OCI-LY7 (cell line): Measurements from ENCODE around the gene ZNF778. TPM values are rescaled to one million over a fixed set of nuclear protein-coding genes. Genes with fewer than 3 reads are reported as not detected.

ENCODE experiments used
- BruUV-seq: library from RNA; stranded (reverse); fragments of 400-500 nt; replicated peaks from 2 replicates; lab custom pipeline; 2021; lab: Mats Ljungman, UMichigan
- CTCF ChIA-PET: fragments of 300-600 bp; sonication (Branson Sonifier 250); formaldehyde crosslinking; loops from one replicate; lab custom pipeline; 2022; ENCODE audit warnings: antibody characterized with exemption; ENCODE audit not compliant: unreplicated experiment; lab: Charles Lee
- POLR2A ChIA-PET: fragments of 300-600 bp; sonication (Branson Sonifier 250); formaldehyde crosslinking; loops from one replicate; lab custom pipeline; 2022; ENCODE audit warnings: antibody characterized with exemption; lab: Charles Lee
- DNase-seq: peaks from one replicate; pipeline ENCODE4 v3.0.0-alpha.2; 2015; ENCODE audit warnings: low spot score
- H2AFZ ChIP-seq: fragments of 200-600 bp; sonication (generic), shearing (Covaris generic); 2 replicates; pipeline ENCODE4 v1.6.1; 2014; ENCODE audit warnings: mild to moderate bottlenecking, antibody characterized with exemption, low read length, moderate library complexity
- H3K27ac ChIP-seq: fragments of 200-600 bp; sonication (generic); 2 replicates; pipeline ENCODE4 v1.5.1; 2014; ENCODE audit warnings: mixed run types, low read depth, mild to moderate bottlenecking, moderate library complexity, low read length, inconsistent platforms; ENCODE audit not compliant: poor library complexity, severe bottlenecking
- H3K36me3 ChIP-seq: fragments of 200-600 bp; sonication (generic); 2 replicates; pipeline ENCODE4 v1.6.1; 2014; ENCODE audit warnings: mild to moderate bottlenecking, antibody characterized with exemption, low read length, moderate library complexity, mixed read lengths; ENCODE audit not compliant: insufficient read depth
- H3K4me1 ChIP-seq: fragments of 200-600 bp; sonication (generic); 2 replicates; pipeline ENCODE4 v1.5.1; 2014; ENCODE audit warnings: mild to moderate bottlenecking, low read length; ENCODE audit not compliant: insufficient read depth, poor library complexity, severe bottlenecking
- H3K4me2 ChIP-seq: fragments of 200-600 bp; sonication (generic); 2 replicates; pipeline ENCODE4 v1.6.1; 2014; ENCODE audit warnings: mild to moderate bottlenecking, low read length
- H3K4me3 ChIP-seq: fragments of 200-600 bp; sonication (generic); 2 replicates; pipeline ENCODE4 v1.5.1; 2014; ENCODE audit warnings: mild to moderate bottlenecking, low read depth, low read length; ENCODE audit not compliant: poor library complexity, severe bottlenecking
- H3K79me2 ChIP-seq: fragments of 200-600 bp; sonication (generic); 2 replicates; pipeline ENCODE4 v1.6.1; 2016; ENCODE audit warnings: low read depth, mild to moderate bottlenecking, low read length, moderate library complexity, mixed read lengths; ENCODE audit not compliant: insufficient read depth
- H3K9me2 ChIP-seq: fragments of 200-600 bp; sonication (generic); 2 replicates; pipeline ENCODE4 v1.6.1; 2016; ENCODE audit warnings: mild to moderate bottlenecking, low read length, mixed read lengths; ENCODE audit not compliant: insufficient read depth
- H3K9me3 ChIP-seq: fragments of 200-600 bp; sonication (generic); 2 replicates; pipeline ENCODE4 v1.6.1; 2014; ENCODE audit warnings: mild to moderate bottlenecking, mixed run types, low read length, mixed read lengths
- H4K20me1 ChIP-seq: fragments of 200-600 bp; sonication (generic); 2 replicates; pipeline ENCODE4 v1.6.1; 2014; ENCODE audit warnings: mild to moderate bottlenecking, antibody characterized with exemption, low read length, moderate library complexity, mixed read lengths; ENCODE audit not compliant: insufficient read depth
- EZH2phosphoT487 ChIP-seq: fragments of 200-600 bp; sonication (generic); IDR thresholded peaks from 2 replicates; pipeline ENCODE4 v1.6.1; 2018; ENCODE audit warnings: low read depth, borderline replicate concordance, mild to moderate bottlenecking, mixed run types, antibody characterized with exemption, low read length, moderate library complexity, mixed read lengths
- intact Hi-C: fragments of 100-400 bp; cut with micrococcal nuclease; formaldehyde crosslinking; loops from one replicate; pipeline ENCODE4 v1.10.0; 2022; ENCODE audit not compliant: unreplicated experiment
- total RNA-seq, 2 experiments: library from RNA; depleted of rRNA in 1 of 2; stranded (reverse); fragments of >200 nt in 1 of 2; shearing (Covaris generic) in 1 of 2; gene quantifications; 2 replicates each; pipeline ENCODE4 v1.2.3, GENCODE V29; 2014 to 2022
- TF ChIP-seq, protein P1 (sequence below): fragments of 200-600 bp; sonication (generic); conservative IDR thresholded peaks from 2 replicates; pipeline ENCODE4 v1.5.1; 2014; ENCODE audit warnings: mild to moderate bottlenecking, antibody characterized with exemption, low read length, moderate library complexity, mixed read lengths

ZNF778 gene
- total RNA-seq, 2 experiments from 2014 or later: 9.4 to 9.9 TPM

DNA sequence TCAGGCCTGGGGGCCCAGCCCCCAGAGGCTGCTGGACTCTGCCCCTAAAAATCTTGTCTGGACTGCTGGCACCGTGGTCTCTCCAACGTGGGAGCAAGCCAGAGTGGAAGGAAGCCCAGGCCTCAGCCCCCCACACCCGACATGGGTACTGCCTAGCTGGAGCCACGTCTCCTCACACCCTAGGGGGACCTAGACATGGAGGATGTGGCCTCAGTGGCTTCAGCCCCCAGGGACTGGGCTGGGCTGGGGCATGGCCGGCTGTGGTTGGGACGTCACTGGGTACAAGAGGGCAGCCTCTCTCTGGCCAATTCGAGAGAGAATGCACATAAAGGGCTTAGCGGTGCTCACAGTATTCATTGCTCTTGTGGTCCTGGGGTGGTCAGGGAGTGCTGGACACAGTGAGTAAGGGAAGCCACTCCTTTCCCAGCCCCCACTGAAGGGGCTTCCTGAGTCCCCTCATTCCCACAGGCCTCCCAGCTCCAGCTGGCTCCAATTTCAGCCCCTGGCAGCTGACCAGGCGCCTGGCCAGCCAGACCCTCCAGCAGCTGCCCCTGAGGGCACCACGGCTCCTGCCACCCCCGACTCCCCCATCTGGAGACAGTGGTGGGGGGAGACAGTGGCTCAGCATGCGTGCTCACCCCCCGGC lies 44.9 kb upstream of the ZNF778 start:
- DNase-seq: no peak
- BruUV-seq: no TSS peak
- Histone ChIP-seq H3K9me3 (no peaks in the 10 kb centered on the region), H3K4me2 (no peak overlapping the region), H3K4me1 (peaks cover 20% of the 10 kb centered on the region), H4K20me1 (no peaks in the 10 kb centered on the region), H3K27ac (no peak overlapping the region), H2AFZ (no peak overlapping the region), H3K79me2 (no peaks in the 10 kb centered on the region), H3K4me3 (no peak overlapping the region), H3K9me2 (no peaks in the 10 kb centered on the region), H3K36me3 (no peaks in the 10 kb centered on the region)
- no peak for TF ChIP-seq EZH2phosphoT487
- TF ChIP-seq, protein P1, sequence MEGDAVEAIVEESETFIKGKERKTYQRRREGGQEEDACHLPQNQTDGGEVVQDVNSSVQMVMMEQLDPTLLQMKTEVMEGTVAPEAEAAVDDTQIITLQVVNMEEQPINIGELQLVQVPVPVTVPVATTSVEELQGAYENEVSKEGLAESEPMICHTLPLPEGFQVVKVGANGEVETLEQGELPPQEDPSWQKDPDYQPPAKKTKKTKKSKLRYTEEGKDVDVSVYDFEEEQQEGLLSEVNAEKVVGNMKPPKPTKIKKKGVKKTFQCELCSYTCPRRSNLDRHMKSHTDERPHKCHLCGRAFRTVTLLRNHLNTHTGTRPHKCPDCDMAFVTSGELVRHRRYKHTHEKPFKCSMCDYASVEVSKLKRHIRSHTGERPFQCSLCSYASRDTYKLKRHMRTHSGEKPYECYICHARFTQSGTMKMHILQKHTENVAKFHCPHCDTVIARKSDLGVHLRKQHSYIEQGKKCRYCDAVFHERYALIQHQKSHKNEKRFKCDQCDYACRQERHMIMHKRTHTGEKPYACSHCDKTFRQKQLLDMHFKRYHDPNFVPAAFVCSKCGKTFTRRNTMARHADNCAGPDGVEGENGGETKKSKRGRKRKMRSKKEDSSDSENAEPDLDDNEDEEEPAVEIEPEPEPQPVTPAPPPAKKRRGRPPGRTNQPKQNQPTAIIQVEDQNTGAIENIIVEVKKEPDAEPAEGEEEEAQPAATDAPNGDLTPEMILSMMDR: no peak
- POLR2A ChIA-PET: no interaction called here
- CTCF ChIA-PET: no interaction called here
- intact Hi-C loops: loop anchor here (5.0 kb wide), 1 partner anchor 435 kb away; no protein-coding TSS in a partner anchor

DNA sequence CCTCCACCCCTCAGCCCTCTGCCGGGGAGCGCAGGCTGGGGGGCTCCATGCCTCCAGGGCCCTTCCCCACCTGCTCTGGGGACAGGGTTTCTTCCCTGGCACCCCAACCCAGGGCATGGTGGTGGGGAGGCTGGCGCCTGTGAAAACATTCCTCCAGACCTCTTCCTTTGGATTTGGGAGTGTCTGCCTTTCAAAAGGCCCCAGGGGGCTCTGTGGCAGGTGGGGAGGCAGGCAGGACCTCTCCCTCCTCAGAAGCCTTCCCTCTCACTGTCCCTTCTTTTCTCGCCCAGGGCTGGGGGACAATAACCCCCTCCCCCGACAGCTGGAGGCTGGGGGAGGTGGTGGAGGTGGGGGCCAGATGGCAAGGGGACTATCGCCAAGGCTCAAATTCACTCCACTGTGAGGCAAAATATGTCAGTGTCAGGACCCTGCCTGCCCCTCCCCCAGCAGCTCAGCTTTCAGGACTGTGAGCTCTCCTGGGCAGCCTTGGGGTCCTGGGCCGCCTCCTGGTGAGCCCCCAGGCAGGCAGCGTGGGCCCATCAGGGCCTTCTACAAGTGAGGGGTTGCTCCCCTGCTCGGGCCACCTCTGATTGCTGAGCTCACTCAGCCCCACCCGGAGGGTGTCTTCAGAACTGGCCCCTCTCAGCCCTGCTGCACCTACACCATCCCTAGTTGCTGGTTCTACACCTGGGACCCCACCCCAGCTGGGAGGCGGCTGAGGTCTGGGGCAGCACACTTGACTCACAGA lies 44.2 kb upstream of the ZNF778 start:
- Histone ChIP-seq H3K9me2 (no peaks in the 10 kb centered on the region), H3K27ac (no peak overlapping the region), H3K79me2 (no peaks in the 10 kb centered on the region), H3K4me1 (peaks cover 15% of the 10 kb centered on the region), H3K4me3 (no peak overlapping the region), H3K4me2 (no peak overlapping the region), H3K36me3 (no peaks in the 10 kb centered on the region), H4K20me1 (no peaks in the 10 kb centered on the region), H3K9me3 (no peaks in the 10 kb centered on the region), H2AFZ (no peak overlapping the region)
- ChIA-PET CTCF (no interaction called here), POLR2A (interaction anchor here (0.5 kb wide), 1 partner anchor 372 kb away, joined by 4 read pairs; no protein-coding TSS in a partner anchor)
- DNase-seq: no peak
- TF ChIP-seq, protein P1: no peak
- TF ChIP-seq EZH2phosphoT487: no peak
- no TSS peak for BruUV-seq
- intact Hi-C loops: loop anchor here (5.0 kb wide), 1 partner anchor 436 kb away; no protein-coding TSS in a partner anchor
